GM12864 (cell line): Measurements from ENCODE around the gene SERINC5.

Experiments used
- DNase-seq: peaks from one replicate; pipeline ENCODE4 v3.0.0-alpha.2; 2011; ENCODE audit warnings: low read depth
- H3K4me3 ChIP-seq: 2 replicates; pipeline ENCODE4 v1.5.1; 2011; ENCODE audit warnings: mild to moderate bottlenecking, low read depth, low read length, control low read depth
- TF ChIP-seq, protein P1 (sequence below): IDR thresholded peaks from 2 replicates; pipeline ENCODE4 v1.5.1; 2011; ENCODE audit warnings: low read depth, mild to moderate bottlenecking, moderate library complexity, low read length, control low read depth, inconsistent platforms; ENCODE audit errors: missing control alignments

SERINC5 gene

DNA sequence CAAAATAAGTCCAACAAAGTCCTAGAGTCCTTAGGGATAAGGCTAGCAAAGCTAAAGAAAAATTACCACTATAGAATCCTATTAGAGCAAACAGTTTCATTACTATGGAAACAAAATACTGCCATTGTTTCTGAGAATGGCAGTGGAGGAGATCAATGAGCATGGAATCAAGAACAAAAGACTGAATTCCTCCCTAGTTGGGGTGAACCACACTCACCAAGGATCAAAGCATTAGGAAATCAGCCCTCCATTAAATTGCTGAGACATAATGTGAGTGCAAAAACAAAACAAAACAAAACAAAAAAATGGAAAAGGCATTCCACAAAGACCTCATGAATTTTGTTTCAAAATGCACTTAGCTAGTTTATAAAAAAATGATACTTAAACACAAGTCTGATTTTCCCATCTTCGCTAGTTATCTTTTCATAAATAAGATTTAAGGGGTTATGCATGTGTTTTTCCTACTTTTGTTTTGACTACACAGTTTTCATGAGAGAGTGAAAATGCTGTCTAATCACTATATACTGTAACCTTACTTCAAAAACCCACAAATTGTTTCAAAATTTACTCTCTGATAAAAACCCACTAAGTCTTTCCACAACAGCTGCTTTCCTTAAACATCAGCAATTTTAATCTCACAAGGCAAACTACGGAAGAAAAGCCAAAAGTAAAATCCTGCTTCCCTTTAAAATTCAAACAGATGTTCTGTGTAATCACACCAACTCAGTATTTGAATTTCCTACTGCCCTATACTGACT is 9.7 kb downstream of the SERINC5 start:
- no peak for DNase-seq

DNA sequence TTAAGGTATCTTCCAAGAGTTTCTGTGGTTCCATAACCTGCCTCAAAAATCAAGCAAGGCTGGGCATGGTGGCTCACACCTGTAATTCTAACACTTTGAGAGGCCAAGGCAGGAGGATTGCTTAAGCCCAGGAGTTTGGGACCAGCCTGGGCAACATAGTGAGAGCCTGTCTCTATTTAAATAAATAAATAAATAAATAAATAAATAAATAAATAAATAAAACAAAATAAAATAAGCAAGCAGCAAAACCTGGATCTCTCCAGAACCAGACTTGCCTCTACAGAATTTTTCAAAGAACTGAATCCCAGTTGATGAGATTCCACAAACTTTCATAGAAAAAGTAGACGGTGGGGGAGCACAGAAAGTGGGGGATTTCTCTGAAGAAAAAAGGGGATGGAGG is 12.3 kb downstream of the SERINC5 start:
- no peak for DNase-seq

More for the DNA sequence above, 9.7 kb downstream of the SERINC5 start:
- TF ChIP-seq, protein P1, sequence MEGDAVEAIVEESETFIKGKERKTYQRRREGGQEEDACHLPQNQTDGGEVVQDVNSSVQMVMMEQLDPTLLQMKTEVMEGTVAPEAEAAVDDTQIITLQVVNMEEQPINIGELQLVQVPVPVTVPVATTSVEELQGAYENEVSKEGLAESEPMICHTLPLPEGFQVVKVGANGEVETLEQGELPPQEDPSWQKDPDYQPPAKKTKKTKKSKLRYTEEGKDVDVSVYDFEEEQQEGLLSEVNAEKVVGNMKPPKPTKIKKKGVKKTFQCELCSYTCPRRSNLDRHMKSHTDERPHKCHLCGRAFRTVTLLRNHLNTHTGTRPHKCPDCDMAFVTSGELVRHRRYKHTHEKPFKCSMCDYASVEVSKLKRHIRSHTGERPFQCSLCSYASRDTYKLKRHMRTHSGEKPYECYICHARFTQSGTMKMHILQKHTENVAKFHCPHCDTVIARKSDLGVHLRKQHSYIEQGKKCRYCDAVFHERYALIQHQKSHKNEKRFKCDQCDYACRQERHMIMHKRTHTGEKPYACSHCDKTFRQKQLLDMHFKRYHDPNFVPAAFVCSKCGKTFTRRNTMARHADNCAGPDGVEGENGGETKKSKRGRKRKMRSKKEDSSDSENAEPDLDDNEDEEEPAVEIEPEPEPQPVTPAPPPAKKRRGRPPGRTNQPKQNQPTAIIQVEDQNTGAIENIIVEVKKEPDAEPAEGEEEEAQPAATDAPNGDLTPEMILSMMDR = no peak
- H3K4me3 ChIP-seq = no peak overlapping the region

DNA sequence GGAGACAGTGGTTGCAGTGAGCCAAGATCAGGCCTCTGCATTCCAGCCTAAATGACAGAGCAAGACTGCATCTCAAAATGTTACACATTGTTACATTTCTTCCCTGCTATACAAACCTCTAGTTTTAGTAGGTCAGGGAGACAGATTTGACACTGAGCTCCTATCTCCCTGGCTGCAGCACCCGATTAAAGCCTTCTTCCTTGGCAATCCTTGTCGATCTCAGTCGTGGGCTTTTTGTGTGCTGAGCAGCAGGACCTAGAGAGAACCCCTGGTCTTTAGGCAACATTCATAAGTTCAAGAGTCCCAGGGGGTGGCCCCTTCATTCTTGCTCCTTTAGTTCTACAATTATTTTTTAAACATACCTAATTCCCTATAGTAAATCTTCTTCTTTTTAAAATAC is 13.0 kb downstream of the SERINC5 start:
- no peak overlapping the region for H3K4me3 ChIP-seq
- TF ChIP-seq, protein P1 = no peak
- no peak for DNase-seq

More for the DNA sequence above, 12.3 kb downstream of the SERINC5 start:
- TF ChIP-seq, protein P1 = no peak
- no peak overlapping the region for H3K4me3 ChIP-seq

DNA sequence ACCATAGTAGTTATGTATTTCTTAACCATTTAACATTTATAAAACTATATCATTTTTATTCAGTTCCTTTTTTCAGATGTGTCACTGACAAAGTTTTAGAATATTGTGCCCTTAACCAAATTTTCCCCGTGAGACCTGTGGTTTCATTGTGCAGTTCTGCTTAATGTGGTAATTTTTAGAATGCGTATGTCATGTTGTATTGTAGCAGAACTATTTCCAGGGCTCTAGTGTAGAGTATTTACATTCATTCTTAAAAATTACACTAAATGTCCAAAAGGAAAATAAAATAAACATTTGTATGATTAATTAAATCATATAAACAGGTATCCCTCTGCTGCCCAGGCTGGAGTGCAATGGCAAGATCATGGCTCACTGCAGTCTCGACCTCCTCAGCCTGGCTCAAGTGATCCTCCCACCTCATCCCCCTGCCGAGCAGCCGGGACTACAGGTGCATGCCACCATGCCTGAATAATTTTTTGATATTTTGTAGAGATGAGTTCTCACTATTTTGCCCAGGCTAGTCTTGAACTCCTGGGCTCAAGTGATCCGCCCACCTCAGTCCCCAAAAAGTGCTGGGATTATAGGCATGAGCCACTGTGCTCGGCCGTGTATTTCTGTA is 15.4 kb downstream of the SERINC5 start:
- TF ChIP-seq, protein P1 = no peak
- no peak for DNase-seq
- H3K4me3 ChIP-seq = no peak overlapping the region

DNA sequence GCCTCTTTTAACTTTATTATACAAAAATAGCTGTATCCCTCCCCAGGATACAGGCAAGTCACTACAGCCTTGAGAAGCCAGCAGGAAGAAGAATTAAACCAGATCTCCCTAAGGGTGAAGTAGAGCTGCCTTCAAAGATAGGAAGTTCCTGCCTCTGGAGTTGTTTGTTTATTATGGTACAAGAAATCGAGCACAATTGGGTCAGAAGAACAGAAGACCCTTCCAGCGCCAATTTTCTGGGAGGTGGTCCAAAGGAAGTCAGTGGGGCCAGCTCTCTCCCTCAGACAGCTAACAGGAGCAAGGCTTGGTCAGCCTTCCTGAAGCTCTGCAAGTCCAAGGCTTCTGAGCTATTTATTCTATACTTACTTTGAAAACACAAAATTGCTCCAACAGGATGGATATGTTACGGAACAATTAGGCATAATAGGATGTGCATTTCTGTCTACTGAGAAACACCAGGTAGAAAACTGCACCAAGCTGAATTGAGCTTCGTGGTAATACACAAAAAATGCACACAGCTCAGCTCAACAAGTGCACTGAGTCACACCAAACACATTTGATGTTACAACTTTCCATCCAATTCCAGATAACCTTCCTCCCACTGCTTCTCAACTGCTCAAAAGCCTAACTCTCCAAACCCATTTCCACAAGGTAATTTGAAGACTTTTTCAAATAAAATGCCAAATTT is 16.0 kb downstream of the SERINC5 start:
- TF ChIP-seq, protein P1 = no peak
- no peak overlapping the region for H3K4me3 ChIP-seq
- no peak for DNase-seq

DNA sequence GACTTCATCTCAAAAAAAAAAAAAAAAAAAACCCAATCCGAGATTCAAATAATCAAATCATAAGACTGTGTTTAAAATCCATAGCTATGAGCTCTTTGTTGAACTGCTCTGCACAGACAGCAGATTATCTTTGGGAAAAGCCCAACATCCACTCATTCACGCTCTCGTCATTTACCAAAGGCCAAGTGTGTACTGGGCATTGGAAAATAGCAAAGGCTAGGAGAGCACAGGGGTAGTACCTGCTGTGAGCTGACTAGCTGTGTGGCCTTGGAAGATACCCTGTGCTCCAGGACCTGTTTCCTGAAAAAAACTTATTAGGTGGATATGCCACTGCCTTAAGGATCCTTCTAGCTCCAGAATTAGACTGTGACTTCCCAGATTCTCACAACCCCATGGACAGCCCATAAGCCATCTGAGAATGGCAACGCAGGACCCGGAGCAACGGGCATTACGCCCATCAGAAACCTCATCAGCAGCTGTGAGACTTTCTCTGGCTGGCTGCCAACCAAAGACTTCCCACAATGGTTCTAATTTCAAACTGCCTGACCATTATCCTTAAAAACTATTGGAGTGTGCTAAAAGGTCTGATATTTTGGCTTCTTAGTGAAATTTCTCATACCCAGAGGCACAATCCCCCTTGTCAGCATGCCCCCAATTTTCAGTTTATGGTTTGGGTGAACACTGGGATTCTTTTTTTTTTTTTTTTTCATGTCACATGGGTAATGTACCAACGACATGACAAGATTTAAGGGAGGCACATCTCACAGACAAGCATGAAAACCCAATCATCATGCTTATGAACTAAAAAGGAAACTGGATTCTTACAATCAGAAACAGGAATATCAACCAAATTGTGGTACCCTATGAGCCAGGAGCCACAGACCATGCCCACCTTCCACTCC is 16.8 kb downstream of the SERINC5 start:
- no peak overlapping the region for H3K4me3 ChIP-seq
- TF ChIP-seq, protein P1 = no peak
- DNase-seq = no peak
